B cell (primary cell): ENCODE data around the gene METTL9. TPM values are rescaled to one million over a fixed set of nuclear protein-coding genes. Genes with fewer than 3 reads are reported as not detected.
"Not testable (repeated sequence)": the region's sequence is repeated elsewhere in the genome, so short reads cannot be mapped to it uniquely, and the experiment has no call there.

Experiments used
- ATAC-seq: fragments of 200-7000 bp; cut with Tn5 transposase; one replicate; pipeline ENCODE4 v1.10.0; 2021; ENCODE audit warnings: low read depth, mild to moderate bottlenecking, moderate number of reproducible peaks, moderate library complexity
- CTCF ChIA-PET: fragments of 350-600 bp; sonication (Branson Sonifier 250); formaldehyde crosslinking; loops from one replicate; lab custom pipeline; 2021; ENCODE audit warnings: antibody characterized with exemption, inconsistent platforms; lab: Charles Lee
- POLR2A ChIA-PET: fragments of 350-600 bp; sonication (Branson Sonifier 250); formaldehyde crosslinking; loops from one replicate; lab custom pipeline; 2021; ENCODE audit warnings: antibody characterized with exemption; lab: Charles Lee
- DNase-seq: peaks from one replicate; pipeline ENCODE4 v3.0.0; 2013
- H2AFZ ChIP-seq: 2 replicates; pipeline ENCODE4 v1.6.1; 2012; ENCODE audit warnings: mild to moderate bottlenecking, low read depth, low read length; ENCODE audit not compliant: insufficient read depth, poor library complexity, severe bottlenecking
- H3K27ac ChIP-seq, 2 donors: 1 replicate in 1 of 2; 2 replicates in 1 of 2; pipeline ENCODE4 v1.5.1; 2012 to 2013; ENCODE audit warnings: low read length in 2 of 2, mild to moderate bottlenecking in 2 of 2, moderate library complexity in 1 of 2
- H3K27me3 ChIP-seq, 4 experiments: fragments of 200-600 bp in 1 of 4; sonication (generic) in 1 of 4; replicated peaks in 1 of 4; 1 replicate in 2 of 4; 2 replicates in 2 of 4; pipeline versions ENCODE4 v1.6.1 to v1.7.0; 2013 to 2016; ENCODE audit warnings: low read length in 3 of 4, mild to moderate bottlenecking in 2 of 4, mixed read lengths in 1 of 4, moderate library complexity in 1 of 4; ENCODE audit not compliant: insufficient read depth in 4 of 4, control insufficient read depth in 3 of 4; ENCODE audit errors: control extremely low read depth in 1 of 4
- H3K36me3 ChIP-seq, 2 experiments: replicated peaks in 1 of 2; 1 replicate in 1 of 2; 2 replicates in 1 of 2; pipeline versions ENCODE4 v1.6.1 to v1.7.1; 2013; ENCODE audit warnings: low read length in 1 of 2; ENCODE audit not compliant: insufficient read depth in 2 of 2, control insufficient read depth in 1 of 2; ENCODE audit errors: control extremely low read depth in 1 of 2, extremely low read depth in 1 of 2
- H3K4me1 ChIP-seq, 2 donors: fragments of 200-600 bp in 1 of 2; sonication (generic) in 1 of 2; 1 replicate in 1 of 2; 2 replicates in 1 of 2; pipeline versions ENCODE4 v1.5.1 to v1.6.1; 2013 to 2017; ENCODE audit warnings: low read length in 2 of 2; ENCODE audit not compliant: control insufficient read depth in 2 of 2, insufficient read depth in 2 of 2
- H3K4me2 ChIP-seq: replicated peaks from 2 replicates; pipeline ENCODE3; 2012; ENCODE audit warnings: mild to moderate bottlenecking, low read depth, low read length; ENCODE audit not compliant: poor library complexity, severe bottlenecking
- H3K4me3 ChIP-seq, 5 experiments: fragments of 200-600 bp in 1 of 5; sonication (generic) in 1 of 5; 1 replicate in 3 of 5; 2 replicates in 2 of 5; pipeline versions ENCODE4 v1.5.1 to v1.7.0; 2011 to 2016; ENCODE audit warnings: low read length in 4 of 5, mild to moderate bottlenecking in 4 of 5, low read depth in 2 of 5, control low read depth in 1 of 5, moderate library complexity in 1 of 5; ENCODE audit not compliant: insufficient read depth in 1 of 5; ENCODE audit errors: control extremely low read depth in 1 of 5, extremely low read depth in 1 of 5
- H3K79me2 ChIP-seq: fragments of 200-600 bp; sonication (generic); one replicate; pipeline ENCODE4 v1.6.0; 2016; ENCODE audit warnings: low read length; ENCODE audit not compliant: control insufficient read depth, insufficient read depth
- H3K9ac ChIP-seq: fragments of 200-600 bp; sonication (generic); 2 replicates; pipeline ENCODE4 v1.6.1; 2017; ENCODE audit warnings: mild to moderate bottlenecking, low read length, moderate library complexity
- H3K9me3 ChIP-seq, 3 donors: one replicate each; pipeline versions ENCODE4 v1.6.1 to v1.7.1; 2013; ENCODE audit warnings: low read length in 2 of 3; ENCODE audit not compliant: control insufficient read depth in 2 of 3, insufficient read depth in 1 of 3; ENCODE audit errors: control extremely low read depth in 1 of 3
- H4K20me1 ChIP-seq: 2 replicates; pipeline ENCODE4 v1.6.0; 2012; ENCODE audit warnings: mild to moderate bottlenecking, low read length; ENCODE audit not compliant: insufficient read depth, control insufficient read depth, poor library complexity, severe bottlenecking
- H3K27ac Mint-ChIP-seq: one replicate; pipeline ENCODE4 v1.8.0; 2021; ENCODE audit warnings: mixed read lengths
- H3K27me3 Mint-ChIP-seq: one replicate; pipeline ENCODE4 v1.8.0; 2021; ENCODE audit warnings: mixed read lengths
- H3K4me1 Mint-ChIP-seq: one replicate; pipeline ENCODE4 v1.8.0; 2021; ENCODE audit warnings: mixed read lengths
- H3K4me3 Mint-ChIP-seq: one replicate; pipeline ENCODE4 v1.8.0; 2021; ENCODE audit warnings: mixed read lengths
- H3K9me3 Mint-ChIP-seq: one replicate; pipeline ENCODE4 v1.8.0; 2022; ENCODE audit warnings: mixed read lengths; ENCODE audit not compliant: insufficient read depth
- CTCF ChIP-seq: fragments of 200-600 bp; IDR thresholded peaks from one replicate; pipeline ENCODE4 v1.8.0; 2022; ENCODE audit warnings: antibody characterized with exemption, mild to moderate bottlenecking
- EZH2 ChIP-seq: IDR thresholded peaks from 2 replicates; pipeline ENCODE4 v1.6.1; 2012; ENCODE audit warnings: borderline replicate concordance, low read depth, mild to moderate bottlenecking, moderate library complexity, low read length; ENCODE audit not compliant: insufficient read depth, poor library complexity, severe bottlenecking
- WGBS: methylation state at CpG from one replicate; pipeline ENCODE4 v1.1.5; 2013; ENCODE audit warnings: missing lambda C conversion rate; ENCODE audit not compliant: insufficient coverage; 5-methylcytosine and 5-hydroxymethylcytosine counted together
- intact Hi-C: fragments of 100-400 bp; cut with micrococcal nuclease; formaldehyde crosslinking; loops from one replicate; pipeline ENCODE4 v1.10.0; 2022
- polyA plus RNA-seq: library from polyadenylated mRNA; depleted of rRNA; stranded (reverse); fragments of >200 nt; gene quantifications from 2 replicates; pipeline ENCODE4 v1.2.3, GENCODE V29; 2012
- total RNA-seq, 2 donors: library from RNA; stranded (reverse); fragments of 120-200 nt in 1 of 2; gene quantifications; 1 replicate in 1 of 2; 2 replicates in 1 of 2; pipeline versions ENCODE4 v1.2.3 to v1.2.4, GENCODE V29; 2013 to 2022

The METTL9 gene
- total and polyA plus RNA-seq, 2 donors (not counting 1 experiment from before 2014, with no cell fraction given): 34.0 to 57.7 TPM

- Mint-ChIP-seq H3K9me3 (no peaks in the 10 kb centered on the region), H3K27me3 (peaks cover 4% of the 10 kb centered on the region), H3K4me3 (no peak overlapping the region), H3K27ac (no peak overlapping the region), H3K4me1 (peaks cover 2% of the 10 kb centered on the region)
- DNase-seq (no peak), ATAC-seq (no peak)
- Histone ChIP-seq H3K27me3 (no peaks in the 10 kb centered on the region), H3K79me2 (no peaks in the 10 kb centered on the region), H3K4me1 (peaks cover 0 to 5% of the 10 kb centered on the region in 2 donors), H4K20me1 (no peaks in the 10 kb centered on the region), H3K36me3 (no peaks in the 10 kb centered on the region), H3K9ac (no peak overlapping the region), H3K4me3 (no peak overlapping the region), H3K9me3 (no peaks in the 10 kb centered on the region), H3K4me2 (no peak overlapping the region), H2AFZ (no peak overlapping the region), H3K27ac (no peak overlapping the region)
- TF ChIP-seq EZH2: no peak
- no peak for TF ChIP-seq CTCF
- CTCF ChIA-PET: interaction anchor here (1.3 to 10.5 kb wide), 5 partner anchors 58 to 125 kb away, joined by 3 to 129 read pairs (median 4); no protein-coding TSS in a partner anchor
- POLR2A ChIA-PET: interaction anchor here (0.5 kb wide), 1 partner anchor 60 kb away, joined by 3 read pairs; no protein-coding TSS in a partner anchor
- intact Hi-C loops: no loop called here
- 100% methylated on average over 1 of the region's 2 CpGs for WGBS
Measured at GRCh38 chr16:21580807-21581206, 18.6 kb upstream of the METTL9 start.

GRCh38 chr16:21584817-21585216 is 14.6 kb upstream of the METTL9 start:
- intact Hi-C loops: loop anchor here (1.0 kb wide), 1 partner anchor 55 kb away; no protein-coding TSS in a partner anchor
- DNase-seq: no peak
- H3K9ac ChIP-seq: no peak overlapping the region
- no peaks in the 10 kb centered on the region for H3K27me3 ChIP-seq
- ChIA-PET POLR2A (no interaction called here), CTCF (interaction anchor here (0.6 to 10.5 kb wide), 17 partner anchors 16 to 602 kb away, joined by 3 to 129 read pairs (median 4); partner anchors contain the start of gene UQCRC2)
- H3K36me3 ChIP-seq: no peaks in the 10 kb centered on the region
- no peaks in the 10 kb centered on the region for H3K79me2 ChIP-seq
- H4K20me1 ChIP-seq: no peaks in the 10 kb centered on the region
- Mint-ChIP-seq H3K27ac (no peak overlapping the region), H3K27me3 (no peaks in the 10 kb centered on the region), H3K4me3 (no peak overlapping the region), H3K4me1 (peaks cover 6% of the 10 kb centered on the region), H3K9me3 (no peaks in the 10 kb centered on the region)
- H3K27ac ChIP-seq: no peak overlapping the region
- H3K4me2 ChIP-seq: no peak overlapping the region
- H3K4me1 ChIP-seq: peaks cover 0 to 9% of the 10 kb centered on the region in 2 donors
- 89% methylated on average over 4 of the region's 8 CpGs for WGBS
- H2AFZ ChIP-seq: no peak overlapping the region
- ATAC-seq: no peak
- no peaks in the 10 kb centered on the region for H3K9me3 ChIP-seq
- TF ChIP-seq CTCF: no peak
- TF ChIP-seq EZH2: no peak
- H3K4me3 ChIP-seq: no peak overlapping the region

GRCh38 chr16:21588593-21588992 is 10.8 kb upstream of the METTL9 start:
- H3K9me3 ChIP-seq, H3K27me3 Mint-ChIP-seq, H3K79me2 ChIP-seq, intact Hi-C loops, H3K9ac ChIP-seq, H3K4me2 ChIP-seq, H3K9me3 Mint-ChIP-seq, H3K27me3 ChIP-seq, H3K4me3 ChIP-seq, H3K36me3 ChIP-seq, H3K27ac ChIP-seq, H2AFZ ChIP-seq, DNase-seq, ATAC-seq, H3K4me3 Mint-ChIP-seq, H4K20me1 ChIP-seq, H3K27ac Mint-ChIP-seq, POLR2A ChIA-PET: not testable (repeated sequence)
- CTCF ChIA-PET: interaction anchor here (1.2 to 2.1 kb wide), 3 partner anchors 16 to 1845 kb away, joined by 3 to 8 read pairs (median 5); no protein-coding TSS in a partner anchor
- H3K4me1 Mint-ChIP-seq: peaks cover 16% of the 10 kb centered on the region
- H3K4me1 ChIP-seq: peaks cover 5 to 13% of the 10 kb centered on the region in 2 donors
- WGBS: 100% methylated on average over 5 of the region's 5 CpGs
